NCI-H146 treated with DMSO at 0.1 percent for 48 hours (cell line): ENCODE measurements around the gene WDR70.
"Not testable (repeated sequence)": the region's sequence is repeated elsewhere in the genome, so short reads cannot be mapped to it uniquely, and the experiment has no call there.

Experiments
- DNase-seq: peaks from one replicate; lab custom pipeline; 2025; ENCODE audit not compliant: unreplicated experiment; lab: John Stamatoyannopoulos, UW

WDR70 gene

GRCh38 chr5:37787742-37788141 lies 408.6 kb downstream of the WDR70 start:
- no peak for DNase-seq

DNA sequence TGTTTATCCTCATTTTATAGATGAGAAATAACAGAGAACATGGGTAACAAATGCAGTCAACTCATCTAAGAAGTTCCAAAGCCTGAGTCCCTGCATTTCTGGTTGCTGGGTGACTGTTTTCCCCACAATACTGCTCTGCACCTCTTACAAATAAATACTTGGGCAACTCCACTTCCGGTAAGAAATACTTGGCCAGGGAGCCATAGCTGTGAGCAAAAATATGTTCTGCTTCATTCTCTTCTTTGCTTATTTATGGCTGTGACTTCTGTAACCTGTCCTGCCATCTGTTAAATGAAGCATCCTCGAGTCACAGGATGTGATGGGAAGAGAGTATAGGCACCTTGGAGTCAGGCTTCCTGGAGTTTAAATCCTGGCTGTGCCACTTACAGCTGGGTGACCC lies 410.9 kb downstream of the WDR70 start:
- DNase-seq, result no peak

DNA sequence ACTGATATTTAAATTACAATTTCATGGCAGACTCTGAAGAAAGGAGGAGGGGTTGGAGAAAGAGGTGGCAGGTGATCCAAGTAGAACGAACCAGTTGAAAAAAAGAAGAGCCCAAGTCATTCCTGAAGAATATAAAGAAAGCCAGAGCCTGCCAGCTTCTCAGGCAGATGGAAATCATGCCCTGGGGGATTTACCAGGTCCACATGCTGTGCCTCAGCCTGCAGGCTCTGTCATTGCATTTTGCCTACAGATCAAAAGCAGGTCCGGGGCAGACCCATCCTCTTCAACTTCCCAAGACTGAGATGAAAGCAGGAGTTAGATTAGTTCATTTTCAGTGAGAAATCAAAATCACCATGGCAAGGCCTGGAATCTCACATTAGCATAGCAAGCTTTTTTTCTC lies 412.2 kb downstream of the WDR70 start:
- DNase-seq, result no peak

DNA sequence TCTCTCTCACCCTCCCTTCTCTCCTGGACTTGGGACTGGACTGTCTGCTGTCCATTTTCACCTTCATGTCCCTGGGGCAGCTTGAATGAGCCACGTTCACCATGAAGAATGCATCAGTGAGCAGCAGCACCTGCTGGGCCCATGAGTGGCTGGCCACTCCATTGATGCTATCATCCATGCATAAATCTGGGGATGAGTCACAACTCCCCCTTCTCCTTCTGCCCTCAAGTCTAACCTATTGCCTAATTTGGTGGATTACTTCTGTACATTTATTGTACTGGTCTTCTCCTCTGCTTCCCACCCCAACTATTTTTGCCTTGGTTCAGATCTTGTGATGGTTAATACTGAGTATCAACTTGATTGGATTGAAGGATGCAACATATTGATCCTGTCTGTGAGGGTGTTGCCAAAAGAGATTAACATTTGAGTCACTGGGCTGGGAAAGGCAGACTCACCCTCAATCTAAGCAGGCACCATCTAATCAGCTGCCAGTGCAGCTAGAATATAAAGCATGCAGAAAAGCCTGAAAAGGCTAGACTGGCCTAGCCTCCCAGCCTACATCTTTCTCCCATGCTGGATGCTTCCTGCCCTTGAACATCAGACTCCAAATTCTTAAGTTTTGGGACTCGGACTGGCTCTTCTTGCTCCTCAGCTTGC lies 414.0 kb downstream of the WDR70 start:
- DNase-seq, result no peak

GRCh38 chr5:37795292-37795691 lies 416.2 kb downstream of the WDR70 start:
- DNase-seq, result not testable (repeated sequence)

GRCh38 chr5:37796435-37796834 lies 417.3 kb downstream of the WDR70 start:
- DNase-seq, result not testable (repeated sequence)

- DNase-seq, result no peak
Measured at GRCh38 chr5:37799865-37800421, 420.8 kb downstream of the WDR70 start.

DNA sequence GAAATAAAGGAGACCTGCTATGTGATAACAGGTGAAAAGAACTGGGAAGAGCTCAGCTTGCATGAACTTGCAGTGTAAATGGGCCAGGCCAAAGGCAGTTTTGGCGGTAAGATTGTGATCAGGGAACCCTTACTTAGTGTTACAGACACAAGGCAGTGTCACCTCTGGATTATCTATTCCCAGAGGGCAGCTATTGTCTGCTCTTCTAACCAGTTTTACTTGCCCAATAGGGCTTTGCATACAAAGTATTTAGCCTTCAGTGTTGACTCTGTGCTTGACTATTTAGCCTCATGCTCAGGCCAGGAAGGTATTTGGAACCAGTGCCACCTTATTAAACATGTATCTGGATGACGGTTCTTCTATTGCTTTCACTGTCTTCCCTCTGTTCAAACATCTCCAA lies 422.4 kb downstream of the WDR70 start:
- DNase-seq, result no peak
